Gastroesophageal sphincter (tissue), 3 donors: ENCODE results near the gene MEOX1.

Source experiments
- CTCF ChIP-seq, 4 experiments: fragments of 200-600 bp in 2 of 4; fragments of 450-650 bp in 2 of 4; sonication (generic) in 1 of 4; IDR thresholded peaks; one replicate each; pipeline ENCODE4 v1.5.1; 2017 to 2019; ENCODE audit warnings: antibody characterized with exemption in 4 of 4, mild to moderate bottlenecking in 2 of 4, moderate library complexity in 2 of 4
- EP300 ChIP-seq: sonication (generic); formaldehyde crosslinking; IDR thresholded peaks from one replicate; pipeline ENCODE4 v1.6.1; 2017; ENCODE audit warnings: antibody characterized with exemption, mild to moderate bottlenecking
- POLR2A ChIP-seq, 2 donors: fragments of 450-650 bp; IDR thresholded peaks; one replicate each; pipeline ENCODE4 v1.6.1; 2017; ENCODE audit warnings: antibody characterized with exemption in 2 of 2, mild to moderate bottlenecking in 2 of 2, moderate library complexity in 1 of 2
- POLR2AphosphoS5 ChIP-seq: sonication (generic); formaldehyde crosslinking; IDR thresholded peaks from one replicate; pipeline ENCODE4 v1.6.1; 2017; ENCODE audit warnings: antibody characterized with exemption

- TF ChIP-seq CTCF (IDR thresholded peaks at IDR 0.05) (no peak), POLR2AphosphoS5 (no peak), EP300 (no peak), POLR2A (IDR thresholded peaks at IDR 0.05) (no peak)
Measured at GRCh38 chr17:43667947-43668348, 6.2 kb upstream of the MEOX1 start.
